Glutamatergic neuron (in vitro differentiated cells): Measurements from ENCODE around the gene CEP104. TPM values are rescaled to one million over a fixed set of nuclear protein-coding genes. Genes with fewer than 3 reads are reported as not detected.

ENCODE experiments used
- DNase-seq: peaks from one replicate; pipeline ENCODE4 v3.0.0; 2022
- H3K27ac Mint-ChIP-seq: one replicate; pipeline ENCODE4 v1.8.0; 2020; ENCODE audit warnings: mild to moderate bottlenecking, mixed read lengths, inconsistent platforms; ENCODE audit not compliant: unreplicated experiment
- H3K27me3 Mint-ChIP-seq: one replicate; pipeline ENCODE4 v1.8.0; 2020; ENCODE audit warnings: mild to moderate bottlenecking, moderate library complexity, mixed read lengths, inconsistent platforms; ENCODE audit not compliant: unreplicated experiment
- H3K36me3 Mint-ChIP-seq: one replicate; pipeline ENCODE4 v1.8.0; 2020; ENCODE audit warnings: mild to moderate bottlenecking, mixed read lengths, inconsistent platforms; ENCODE audit not compliant: unreplicated experiment
- H3K4me1 Mint-ChIP-seq: one replicate; pipeline ENCODE4 v1.8.0; 2020; ENCODE audit warnings: mild to moderate bottlenecking, low read depth, mixed read lengths, inconsistent platforms; ENCODE audit not compliant: unreplicated experiment
- H3K4me3 Mint-ChIP-seq: one replicate; pipeline ENCODE4 v1.8.0; 2020; ENCODE audit warnings: mild to moderate bottlenecking, mixed read lengths, inconsistent platforms; ENCODE audit not compliant: unreplicated experiment
- H3K9me3 Mint-ChIP-seq: one replicate; pipeline ENCODE4 v1.8.0; 2020; ENCODE audit warnings: mild to moderate bottlenecking, moderate library complexity, mixed read lengths, inconsistent platforms; ENCODE audit not compliant: unreplicated experiment
- CTCF ChIP-seq: fragments of 200-600 bp; sonication (generic); IDR thresholded peaks from one replicate; pipeline ENCODE4 v1.5.0; 2021; ENCODE audit not compliant: partially characterized antibody, unreplicated experiment
- total RNA-seq: library from RNA; stranded (reverse); fragmentation: NEBNext Ultra II Directional; extraction: Animal tissue kit (Norgen Biotek cat#: 25700); gene quantifications from one replicate; pipeline ENCODE4 v1.2.1, GENCODE V29; 2021; ENCODE audit not compliant: unreplicated experiment

CEP104 gene
- total RNA-seq, 1 donor from 2014 or later = 102 TPM

- H3K27ac Mint-ChIP-seq = peak overlapping the region; percentile 8
- H3K36me3 Mint-ChIP-seq = peaks cover under 1% of the 10 kb centered on the region
- DNase-seq = no peak
- peaks cover 10% of the 10 kb centered on the region for H3K9me3 Mint-ChIP-seq
- TF ChIP-seq CTCF = no peak
- H3K27me3 Mint-ChIP-seq = peaks cover 12% of the 10 kb centered on the region
- H3K4me3 Mint-ChIP-seq = no peak overlapping the region
- peaks cover 18% of the 10 kb centered on the region for H3K4me1 Mint-ChIP-seq
These were observed 6.4 kb upstream of the CEP104 start for GRCh38 chr1:3863231-3863935.

GRCh38 chr1:3858231-3858981 lies 1.4 kb upstream of the CEP104 start:
- peaks cover 17% of the 10 kb centered on the region for H3K4me1 Mint-ChIP-seq
- peak overlapping the region; percentile 70 for H3K27ac Mint-ChIP-seq
- H3K4me3 Mint-ChIP-seq = peak overlapping the region; percentile 81
- TF ChIP-seq CTCF = no peak
- H3K27me3 Mint-ChIP-seq = peaks cover 9% of the 10 kb centered on the region
- DNase-seq = peak; percentile 36
- no peaks in the 10 kb centered on the region for H3K36me3 Mint-ChIP-seq
- H3K9me3 Mint-ChIP-seq = peaks cover 8% of the 10 kb centered on the region

- Mint-ChIP-seq H3K27ac (no peak overlapping the region), H3K27me3 (peaks cover 9% of the 10 kb centered on the region), H3K36me3 (no peaks in the 10 kb centered on the region), H3K4me1 (peaks cover 23% of the 10 kb centered on the region), H3K4me3 (peak overlapping the region; percentile 81), H3K9me3 (peaks cover 8% of the 10 kb centered on the region)
- DNase-seq = no peak
- TF ChIP-seq CTCF = no peak
These were observed 749 bp upstream of the CEP104 start for GRCh38 chr1:3857791-3858129.

GRCh38 chr1:3852711-3853485 lies 4.1 kb downstream of the CEP104 start:
- Mint-ChIP-seq H3K27me3 (peaks cover 9% of the 10 kb centered on the region), H3K4me3 (peak overlapping the region; percentile 6), H3K4me1 (peaks cover 18% of the 10 kb centered on the region), H3K9me3 (peaks cover 4% of the 10 kb centered on the region), H3K27ac (no peak overlapping the region), H3K36me3 (no peaks in the 10 kb centered on the region)
- no peak for DNase-seq
- no peak for TF ChIP-seq CTCF
